HepG2 (cell line): ENCODE data around the gene TPBGL. TPM values are rescaled to one million over a fixed set of nuclear protein-coding genes. Genes with fewer than 3 reads are reported as not detected.

Experiments used
- CSRNP2 ChIP-seq: sonication (generic); formaldehyde crosslinking; conservative IDR thresholded peaks from 2 replicates; pipeline ENCODE4 v1.8.0; 2022; ENCODE audit warnings: low read depth, missing genetic modification reagents
- HDAC2 ChIP-seq: sonication (generic); formaldehyde crosslinking; IDR thresholded peaks from 2 replicates; pipeline ENCODE4 v1.4.0; 2020; ENCODE audit warnings: missing genetic modification reagents
- HNF1B ChIP-seq: sonication (generic); formaldehyde crosslinking; IDR thresholded peaks from 2 replicates; pipeline ENCODE4 v1.5.1; 2020; ENCODE audit warnings: mild to moderate bottlenecking, moderate library complexity, missing genetic modification reagents
- JUNB ChIP-seq: sonication (generic); formaldehyde crosslinking; IDR thresholded peaks from 2 replicates; pipeline ENCODE4 v1.8.0; 2022; ENCODE audit warnings: missing genetic modification reagents, mild to moderate bottlenecking, borderline replicate concordance
- KDM4B ChIP-seq: sonication (generic); formaldehyde crosslinking; IDR thresholded peaks from 2 replicates; pipeline ENCODE4 v1.4.0; 2020; ENCODE audit warnings: missing genetic modification reagents
- LCORL ChIP-seq, 2 experiments: fragments of 450-650 bp in 1 of 2; sonication (generic) in 1 of 2; formaldehyde crosslinking in 1 of 2; IDR thresholded peaks; 2 replicates each; pipeline versions ENCODE4 v1.5.0 to v1.6.1; 2017 to 2020; ENCODE audit warnings: antibody characterized with exemption in 1 of 2, missing genetic modification reagents in 1 of 2
- MIXL1 ChIP-seq: IDR thresholded peaks from 2 replicates; pipeline ENCODE4 v1.6.1; 2016
- MTERF4 ChIP-seq: sonication (generic); formaldehyde crosslinking; IDR thresholded peaks from 2 replicates; pipeline ENCODE4 v1.8.0; 2023; ENCODE audit warnings: mild to moderate bottlenecking, missing genetic modification reagents
- PHF5A ChIP-seq: IDR thresholded peaks from one replicate; pipeline ENCODE4 v1.6.1; 2018; ENCODE audit warnings: low read depth, missing genetic modification reagents; ENCODE audit not compliant: unreplicated experiment
- PLRG1 ChIP-seq: fragments of 450-650 bp; conservative IDR thresholded peaks from 2 replicates; pipeline ENCODE4 v1.6.1; 2016
- POLR2AphosphoS5 ChIP-seq: IDR thresholded peaks from 2 replicates; pipeline ENCODE4 v1.6.1; 2012; ENCODE audit warnings: low read depth, low read length
- RARA ChIP-seq: IDR thresholded peaks from 2 replicates; pipeline ENCODE4 v1.6.1; 2016; ENCODE audit warnings: missing genetic modification reagents, missing compliant biosample characterization
- SATB2 ChIP-seq: sonication (generic); formaldehyde crosslinking; IDR thresholded peaks from 2 replicates; pipeline ENCODE4 v1.5.0; 2020; ENCODE audit warnings: missing genetic modification reagents
- TCF12 ChIP-seq, 2 experiments: fragments of 450-650 bp in 1 of 2; sonication (generic) in 1 of 2; formaldehyde crosslinking in 1 of 2; IDR thresholded peaks; 2 replicates each; pipeline versions ENCODE4 v1.6.1 to v1.8.0; 2017 to 2022; ENCODE audit warnings: antibody characterized with exemption in 1 of 2, mild to moderate bottlenecking in 1 of 2, missing genetic modification reagents in 1 of 2, moderate library complexity in 1 of 2
- TEAD3 ChIP-seq: optimal IDR thresholded peaks from 2 replicates; pipeline ENCODE3; 2016; ENCODE audit warnings: borderline replicate concordance
- ZNF101 ChIP-seq: sonication (generic); formaldehyde crosslinking; IDR thresholded peaks from 2 replicates; pipeline ENCODE4 v1.4.0; 2020; ENCODE audit warnings: mild to moderate bottlenecking, low read depth, missing genetic modification reagents, borderline replicate concordance
- ZNF441 ChIP-seq: sonication (generic); formaldehyde crosslinking; IDR thresholded peaks from 2 replicates; pipeline ENCODE4 v1.7.0; 2021; ENCODE audit warnings: missing genetic modification reagents, borderline replicate concordance
- ZNF510 ChIP-seq: sonication (generic); formaldehyde crosslinking; IDR thresholded peaks from 2 replicates; pipeline ENCODE4 v1.4.0; 2020; ENCODE audit warnings: low read depth, mild to moderate bottlenecking, missing genetic modification reagents
- ZNF580 ChIP-seq: IDR thresholded peaks from 2 replicates; pipeline ENCODE4 v1.6.1; 2016; ENCODE audit warnings: low read depth, borderline replicate concordance
- ZNF652 ChIP-seq: IDR thresholded peaks from 2 replicates; pipeline ENCODE4 v1.6.1; 2016; ENCODE audit warnings: low read depth, borderline replicate concordance
- ZNF878 ChIP-seq: sonication (generic); formaldehyde crosslinking; IDR thresholded peaks from 2 replicates; pipeline ENCODE4 v1.8.1; 2023; ENCODE audit warnings: mild to moderate bottlenecking, missing genetic modification reagents, moderate library complexity
- ZXDC ChIP-seq: sonication (generic); formaldehyde crosslinking; IDR thresholded peaks from 2 replicates; pipeline ENCODE4 v1.5.0; 2020; ENCODE audit warnings: mild to moderate bottlenecking, missing genetic modification reagents
- polyA plus RNA-seq, 8 experiments: library from polyadenylated mRNA; depleted of rRNA in 3 of 8; stranded (reverse) in 7 of 8; unstranded in 1 of 8; fragments of >200 nt; fragmentation: Illumina TruSeq in 4 of 8; extraction: Trizol in 4 of 8; gene quantifications; 2 replicates each; pipeline versions ENCODE4 v1.2.1 to v1.2.3, GENCODE V29; 2011 to 2016; ENCODE audit warnings: low read depth in 4 of 8, missing spikeins in 1 of 8, mixed read lengths in 1 of 8; ENCODE audit not compliant: insufficient read depth in 1 of 8
- total RNA-seq, 5 experiments: library from RNA; depleted of rRNA; stranded (reverse); fragments of >200 nt; fragmentation: Illumina TruSeq; extraction: Trizol; gene quantifications; 2 replicates each; pipeline ENCODE4 v1.2.3, GENCODE V29; 2016; ENCODE audit warnings: low read depth in 1 of 5

Gene TPBGL
- total and polyA plus RNA-seq, 2 of the 13 experiments (the other 11 are each of a cell fraction or from before 2014, with no cell fraction given) = not detected

- TF ChIP-seq HNF1B (CRISPR knock-in tag) (peak; percentile 63), ZXDC (0 out of 2 replicates have a peak, but pooled peaks have one; percentile 40), MTERF4 (CRISPR knock-in tag) (peak; percentile 96), SATB2 (no peak), KDM4B (0 out of 2 replicates have a peak, but pooled peaks have one; percentile 37), ZNF101 (CRISPR knock-in tag) (no peak), MIXL1 (CRISPR knock-in tag) (0 out of 2 replicates have a peak, but pooled peaks have one; percentile 38), ZNF441 (CRISPR knock-in tag) (peak; percentile 65; the same call in 1 of the 2 replicates), TEAD3 (CRISPR knock-in tag) (peak; percentile 66), HDAC2 (CRISPR knock-in tag) (0 out of 2 replicates have a peak, but pooled peaks have one; percentile 26), ZNF878 (0 out of 2 replicates have a peak, but pooled peaks have one; percentile 40), ZNF510 (no peak), JUNB (CRISPR knock-in tag) (no peak), ZNF652 (no peak), POLR2AphosphoS5 (0 out of 2 replicates have a peak, but pooled peaks have one; percentile 11), PHF5A (CRISPR knock-in tag) (peak; percentile 12), CSRNP2 (CRISPR knock-in tag) (no peak), PLRG1 (no peak), ZNF580 (CRISPR knock-in tag) (0 out of 2 replicates have a peak, but pooled peaks have one; percentile 32), TCF12 (IDR thresholded peaks at IDR 0.05) (no peak), TCF12 (CRISPR knock-in tag; IDR thresholded peaks at IDR 0.05) (0 out of 2 replicates have a peak, but pooled peaks have one; percentile 14), LCORL (IDR thresholded peaks at IDR 0.05) (no peak), LCORL (CRISPR knock-in tag; IDR thresholded peaks at IDR 0.05) (peak; percentile 68), RARA (CRISPR knock-in tag) (no peak)
These were observed 35.6 kb upstream of the TPBGL start (continued) for GRCh38 chr11:75204685-75205563.
